HG03159 (cell line): ENCODE results near the gene GOLGA8H.
"Not testable (repeated sequence)": the region's sequence is repeated elsewhere in the genome, so short reads cannot be mapped to it uniquely, and the experiment has no call there.

Source experiments
- ATAC-seq: cut with Tn5 transposase; IDR thresholded peaks from one replicate; pipeline ENCODE4 v1.9.1; 2021; ENCODE audit warnings: mild to moderate bottlenecking, moderate library complexity; ENCODE audit not compliant: unreplicated experiment

Gene GOLGA8H

DNA sequence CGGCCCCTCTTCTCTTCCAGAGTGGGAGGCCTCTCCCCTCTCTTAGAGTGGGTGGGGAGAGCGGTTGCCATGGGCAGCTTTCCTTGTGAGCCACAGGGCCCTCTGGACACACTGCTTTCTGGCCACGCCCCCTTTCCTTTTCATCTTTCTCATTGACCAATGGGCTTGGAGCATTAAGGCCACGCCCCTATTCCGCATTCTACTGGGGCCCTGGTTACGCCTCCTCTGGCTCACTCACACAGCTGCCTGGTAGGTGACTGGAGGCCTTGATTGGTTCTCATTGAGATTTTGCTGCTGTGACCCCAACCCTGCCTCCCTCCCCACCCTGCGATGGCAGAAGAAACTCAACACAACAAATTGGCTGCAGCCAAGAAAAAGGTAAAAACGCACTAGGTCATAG, at the start of gene GOLGA8H:
Gene GOLGA8H (plus strand): TSS at position 233 of the 400 bp plus-strand sequence. CDS start 98 bp downstream, at position 331.
- ATAC-seq: not testable (repeated sequence)

DNA sequence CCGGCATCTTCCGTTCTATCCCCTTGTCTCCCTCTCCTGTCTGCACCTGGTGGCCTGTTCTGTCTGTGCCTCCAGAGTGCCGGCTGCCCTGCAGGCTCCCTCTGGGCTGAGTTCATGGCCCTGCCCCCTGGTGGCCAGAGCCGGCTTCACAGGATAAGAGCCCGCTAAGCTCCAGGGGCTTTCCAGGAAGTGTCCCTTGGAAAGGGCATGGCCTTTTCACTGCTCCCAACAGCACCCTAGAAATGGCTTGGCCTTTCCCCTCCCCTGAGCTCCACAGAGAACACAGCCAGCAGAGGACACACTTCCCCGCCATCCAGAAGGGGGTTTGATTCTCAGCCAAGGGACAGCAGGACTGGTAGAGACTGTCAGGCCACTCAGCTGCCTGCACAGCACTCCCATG, 36.9 kb upstream of the GOLGA8H start:
- ATAC-seq: not testable (repeated sequence)

DNA sequence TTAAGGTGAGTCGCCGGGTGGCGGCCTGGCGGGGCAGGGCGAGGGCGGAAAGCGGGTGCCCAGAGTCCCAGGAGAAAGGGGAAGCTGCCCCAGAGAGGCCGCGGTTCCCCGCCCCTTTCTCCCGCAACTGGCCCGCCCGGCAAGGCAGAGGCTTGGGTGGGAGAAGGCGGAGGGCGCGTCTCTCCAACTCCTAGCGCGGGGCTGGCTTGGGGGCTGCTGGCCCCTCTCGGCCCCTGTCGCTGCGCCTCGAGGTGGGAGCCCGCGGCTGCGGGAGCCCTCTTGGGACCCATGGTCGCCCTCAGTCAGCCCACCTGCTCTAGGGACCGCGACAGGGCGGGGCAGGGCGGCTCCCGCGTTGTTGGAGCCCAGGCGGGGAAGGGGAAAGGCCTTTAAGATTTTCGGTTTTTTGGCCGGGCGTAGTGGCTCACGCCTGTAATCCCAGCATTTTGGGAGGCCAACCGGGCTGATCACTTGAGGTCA, 30.8 kb upstream of the GOLGA8H start:
- ATAC-seq: not testable (repeated sequence)

- not testable (repeated sequence) for ATAC-seq
Observed at GRCh38 chr15:30579394-30579970, 24.3 kb upstream of the GOLGA8H start.

DNA sequence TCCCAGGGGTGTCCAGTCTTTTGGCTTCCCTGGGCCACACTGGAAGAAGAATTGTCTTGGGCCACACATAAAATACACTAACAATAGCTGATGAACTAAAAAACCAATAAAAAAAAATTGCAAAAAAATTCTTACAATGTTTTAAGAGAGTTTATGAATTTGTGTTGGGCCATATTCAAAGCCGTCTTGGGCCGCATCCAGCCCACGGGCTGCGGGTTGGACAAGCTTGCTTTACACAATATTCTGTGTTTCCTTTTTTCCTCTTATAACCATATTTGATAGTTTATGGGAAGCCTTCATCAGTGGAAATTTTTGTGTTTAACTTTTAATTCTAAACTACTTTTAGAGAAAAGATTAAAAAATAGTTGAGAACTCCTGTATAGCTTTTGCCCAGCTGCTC, 23.1 kb upstream of the GOLGA8H start:
- not testable (repeated sequence) for ATAC-seq

- not testable (repeated sequence) for ATAC-seq
Observed at GRCh38 chr15:30598953-30599352, 4.9 kb upstream of the GOLGA8H start.

DNA sequence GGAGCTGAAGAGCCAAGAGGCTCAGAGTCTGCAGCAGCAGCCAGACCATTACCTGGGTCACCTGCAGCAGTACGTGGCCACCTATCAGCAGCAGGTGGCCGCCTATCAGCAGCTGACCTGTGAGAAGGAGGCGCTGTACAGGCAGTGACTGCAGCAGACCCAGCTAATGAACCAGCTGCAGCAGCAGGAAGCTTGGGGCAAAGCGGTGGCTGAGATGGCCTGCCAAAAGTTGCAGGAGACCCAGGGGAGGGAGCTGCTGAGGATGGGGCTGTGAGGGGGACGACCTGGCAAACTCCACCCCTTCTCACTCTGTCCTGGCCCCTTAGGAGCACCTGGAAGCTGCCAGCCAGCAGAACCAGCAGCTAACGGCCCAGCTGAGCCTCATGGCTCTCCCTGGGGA, 8.4 kb downstream of the GOLGA8H start:
- ATAC-seq: not testable (repeated sequence)

DNA sequence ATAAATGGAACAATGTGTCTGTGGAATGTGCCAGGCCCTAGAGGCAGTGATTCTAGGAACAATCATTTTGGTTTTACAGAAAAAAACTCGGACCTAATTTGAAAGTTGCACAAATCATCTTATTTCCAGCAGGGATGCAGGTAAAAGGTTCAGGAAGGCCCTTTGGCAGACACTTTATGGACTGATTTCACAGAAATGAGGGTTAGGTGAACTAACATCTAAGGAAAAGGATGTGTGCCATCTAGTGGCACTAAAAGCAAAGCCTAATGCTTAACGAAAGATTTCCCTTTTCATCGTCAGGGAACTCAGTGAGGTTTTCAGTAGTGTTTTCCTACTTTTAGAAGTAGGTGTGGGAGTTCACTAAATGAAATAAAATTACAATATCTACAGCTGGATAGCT, 17.5 kb downstream of the GOLGA8H start:
- not testable (repeated sequence) for ATAC-seq

GRCh38 chr15:30625436-30626193, 21.8 kb downstream of the GOLGA8H start, which contains the start of gene ARHGAP11B:
TSS of gene ARHGAP11B (plus strand) at chr15:30626128.
- peak; percentile 93 for ATAC-seq

DNA sequence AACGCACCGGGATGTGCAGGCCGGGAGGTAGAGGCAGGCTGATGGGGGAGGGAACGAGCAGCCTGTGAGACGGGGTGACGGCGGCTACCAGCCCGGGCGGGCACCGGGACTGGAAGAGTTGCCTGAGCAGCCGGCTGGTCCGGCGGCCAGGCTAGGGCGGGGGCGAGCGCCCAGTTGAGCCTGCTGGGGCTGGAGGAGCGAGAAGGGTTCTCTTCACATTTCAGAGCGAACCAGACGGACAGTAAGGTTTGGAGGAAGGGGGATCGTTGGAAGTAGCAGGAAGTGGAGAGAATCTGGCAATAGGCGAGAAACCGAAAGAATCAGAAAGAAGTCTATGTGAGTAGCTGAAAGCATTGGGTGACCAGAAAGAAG, 22.4 kb downstream of the GOLGA8H start:
- not testable (repeated sequence) for ATAC-seq

DNA sequence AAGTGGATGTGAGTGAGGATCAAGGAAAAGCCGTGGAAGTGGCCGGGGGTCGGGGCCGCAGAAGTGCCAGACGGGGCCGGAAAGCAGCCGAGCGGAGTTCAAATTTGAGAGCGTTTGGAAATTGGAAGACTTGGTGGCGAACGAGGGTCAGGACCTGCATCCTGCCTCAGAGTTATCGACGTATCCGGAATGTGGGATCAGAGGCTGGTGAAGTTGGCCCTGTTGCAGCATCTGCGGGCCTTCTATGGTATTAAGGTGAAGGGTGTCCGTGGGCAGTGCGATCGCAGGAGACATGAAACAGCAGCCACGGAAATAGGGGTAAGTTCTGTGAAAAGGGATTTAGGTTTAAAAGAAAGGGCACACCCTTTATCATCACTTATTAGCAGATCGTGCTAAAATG, 22.8 kb downstream of the GOLGA8H start:
- peak; percentile 0 for ATAC-seq

- ATAC-seq: peak; percentile 82
Observed at GRCh38 chr15:30650012-30650929, 46.4 kb downstream of the GOLGA8H start.

GRCh38 chr15:30661154-30661553, 57.3 kb downstream of the GOLGA8H start:
- not testable (repeated sequence) for ATAC-seq
